Hematopoietic multipotent progenitor cell treated with erythropoietin and hydrocortisone succinate and interleukin-3 and kit ligand, for 8 days (in vitro differentiated cells): Measurements from ENCODE around the gene PDE1C.
"Not testable (repeated sequence)": the region's sequence is repeated elsewhere in the genome, so short reads cannot be mapped to it uniquely, and the experiment has no call there.

Experiments
- DNase-seq: peaks from one replicate; pipeline ENCODE4 v3.0.0-alpha.2; 2015

PDE1C gene

DNA sequence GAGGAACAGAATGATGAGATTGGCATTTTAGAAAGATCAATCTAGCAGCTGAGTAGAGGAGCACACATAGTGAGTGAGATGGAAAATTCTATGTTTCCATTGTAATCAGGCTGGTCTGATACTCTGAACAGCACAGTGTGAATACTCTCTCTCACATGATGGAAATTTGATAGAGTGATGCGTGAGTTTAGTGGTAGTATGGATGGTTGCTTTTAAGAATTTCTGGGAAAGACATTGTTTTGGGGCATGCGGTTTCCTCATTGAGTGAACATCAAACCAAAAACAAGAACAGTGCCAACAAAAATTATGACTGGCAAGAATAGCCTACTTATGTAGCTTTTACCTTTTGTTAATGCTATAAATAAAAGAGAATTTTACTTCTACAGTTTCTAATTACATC lies 183.2 kb downstream of the PDE1C start:
- no peak for DNase-seq

DNA sequence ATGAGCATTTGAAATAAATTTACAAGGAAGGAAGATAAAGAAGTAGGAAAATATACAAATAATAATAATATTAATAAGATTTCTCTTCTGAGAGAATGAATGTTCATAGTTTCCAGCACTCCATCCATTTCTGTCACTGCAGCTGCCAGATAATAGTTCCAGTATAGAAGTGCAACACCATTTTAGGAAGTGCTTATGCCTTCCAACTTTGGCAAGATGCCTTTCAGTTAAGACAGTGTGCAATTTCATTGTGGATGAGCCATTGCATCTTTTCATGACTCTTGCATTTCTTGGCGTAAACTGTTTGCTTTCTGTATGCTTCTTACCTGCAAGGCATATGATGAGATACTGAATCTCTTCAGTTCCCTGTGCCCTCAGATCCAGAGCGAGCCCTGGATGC lies 185.0 kb downstream of the PDE1C start:
- no peak for DNase-seq

DNA sequence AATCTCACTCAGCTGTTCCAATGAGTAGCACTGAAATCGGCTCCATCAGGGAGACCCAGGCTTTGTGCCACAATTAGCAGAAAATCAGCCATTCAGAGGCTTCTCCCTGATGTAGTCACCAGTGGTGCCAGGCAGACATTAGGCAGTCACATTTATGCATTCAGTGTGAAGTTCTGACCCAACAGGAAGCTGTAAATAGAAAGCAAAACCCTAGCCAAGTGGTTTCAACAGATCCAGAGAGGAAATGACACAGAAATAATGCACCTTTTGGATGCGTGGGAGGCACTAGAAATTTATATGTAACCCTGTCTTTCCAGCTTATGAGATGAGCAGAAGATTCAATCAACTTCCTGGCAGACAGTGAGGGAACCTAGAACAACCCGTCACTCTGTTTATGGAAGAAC lies 186.4 kb downstream of the PDE1C start:
- no peak for DNase-seq

DNA sequence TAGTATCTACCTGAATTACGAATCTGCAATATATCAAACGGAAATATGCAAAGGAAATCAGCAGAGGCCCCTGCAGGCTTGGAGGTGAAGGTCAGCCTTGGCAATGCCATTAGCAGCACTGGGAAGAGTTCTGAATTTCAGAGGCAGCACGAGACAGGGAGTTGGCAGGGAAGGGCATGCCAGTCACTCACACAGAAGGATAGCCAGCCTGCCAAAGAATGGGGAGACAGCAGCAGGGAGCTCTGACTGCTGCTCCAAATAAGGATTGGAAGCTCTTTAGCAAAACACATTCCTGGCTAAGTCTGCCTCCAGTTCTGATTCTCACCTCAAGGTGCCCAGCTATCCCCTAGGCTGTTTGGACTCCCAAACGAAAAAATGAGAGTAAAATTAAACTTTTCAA lies 188.0 kb downstream of the PDE1C start:
- DNase-seq = no peak

DNA sequence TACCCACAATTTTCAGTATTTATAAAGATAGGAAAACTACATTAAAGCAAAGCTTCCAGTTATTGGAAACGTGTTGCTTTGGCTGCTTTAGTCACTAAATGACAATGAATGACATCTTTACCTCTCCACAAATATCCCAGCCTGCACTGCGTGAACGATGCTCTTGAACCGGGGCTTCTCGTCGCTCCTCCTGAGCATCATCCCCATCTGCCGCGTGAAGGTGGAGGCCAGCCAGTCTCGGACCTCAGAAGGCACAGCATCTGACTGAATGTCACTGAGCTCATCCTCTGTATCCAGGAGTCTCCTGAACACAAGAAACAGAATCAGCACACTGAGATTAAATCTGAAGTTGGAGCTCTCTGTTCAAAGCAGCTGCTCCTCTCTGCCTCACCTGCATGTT lies 191.3 kb downstream of the PDE1C start:
- DNase-seq = no peak

DNA sequence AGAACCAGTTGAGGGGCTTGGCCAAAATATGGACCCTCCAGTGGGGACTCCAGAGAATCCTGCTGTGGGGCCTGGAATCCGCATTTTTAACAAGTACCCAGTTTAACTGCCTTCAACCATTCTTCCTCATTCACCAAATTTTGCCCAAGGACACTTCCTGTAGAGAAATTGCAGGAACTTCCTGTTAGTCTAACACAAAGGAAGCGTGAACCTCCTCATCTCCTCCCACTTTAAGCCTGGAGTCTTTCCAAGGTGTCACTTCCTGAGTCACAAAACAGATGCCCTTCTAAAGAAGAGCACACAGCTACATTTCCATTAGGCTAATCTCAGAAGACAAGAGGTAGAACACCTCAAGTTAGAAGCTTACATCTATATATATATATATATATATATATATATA lies 194.8 kb downstream of the PDE1C start:
- no peak for DNase-seq

DNA sequence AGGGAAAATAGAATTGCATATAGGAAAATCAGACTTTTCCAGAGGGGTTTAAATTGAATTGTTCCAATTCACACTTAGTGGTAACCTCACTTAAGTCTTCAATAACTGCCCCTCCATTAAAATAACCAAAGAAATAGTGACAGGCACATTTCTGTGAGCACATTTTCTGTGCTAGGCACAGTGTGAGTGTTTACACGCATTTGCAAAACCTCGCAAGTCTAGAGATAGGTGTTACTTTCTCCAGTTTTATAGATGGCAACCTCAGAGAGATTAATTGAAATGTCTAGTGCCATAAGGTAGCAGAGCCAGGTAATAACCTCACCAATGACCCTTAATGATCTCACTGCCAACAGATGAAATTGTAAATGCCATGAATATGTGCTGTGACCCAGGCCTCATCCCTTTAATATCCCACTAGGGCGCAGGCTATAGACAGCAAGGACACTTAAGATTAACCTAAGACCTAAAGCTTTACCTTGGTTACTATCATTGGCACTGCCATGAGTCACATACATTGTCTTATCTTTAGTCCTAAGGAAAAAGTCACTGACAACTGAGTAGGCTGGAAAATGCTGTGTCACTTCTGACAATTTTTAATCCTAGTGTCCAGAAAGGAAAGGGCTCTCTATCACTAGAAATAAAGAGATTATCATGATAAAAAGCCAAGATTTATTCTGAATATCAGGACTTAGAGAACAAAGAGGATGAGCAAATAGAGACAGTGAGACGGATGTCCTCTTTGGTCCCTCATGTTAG lies 195.4 kb downstream of the PDE1C start:
- no peak for DNase-seq

DNA sequence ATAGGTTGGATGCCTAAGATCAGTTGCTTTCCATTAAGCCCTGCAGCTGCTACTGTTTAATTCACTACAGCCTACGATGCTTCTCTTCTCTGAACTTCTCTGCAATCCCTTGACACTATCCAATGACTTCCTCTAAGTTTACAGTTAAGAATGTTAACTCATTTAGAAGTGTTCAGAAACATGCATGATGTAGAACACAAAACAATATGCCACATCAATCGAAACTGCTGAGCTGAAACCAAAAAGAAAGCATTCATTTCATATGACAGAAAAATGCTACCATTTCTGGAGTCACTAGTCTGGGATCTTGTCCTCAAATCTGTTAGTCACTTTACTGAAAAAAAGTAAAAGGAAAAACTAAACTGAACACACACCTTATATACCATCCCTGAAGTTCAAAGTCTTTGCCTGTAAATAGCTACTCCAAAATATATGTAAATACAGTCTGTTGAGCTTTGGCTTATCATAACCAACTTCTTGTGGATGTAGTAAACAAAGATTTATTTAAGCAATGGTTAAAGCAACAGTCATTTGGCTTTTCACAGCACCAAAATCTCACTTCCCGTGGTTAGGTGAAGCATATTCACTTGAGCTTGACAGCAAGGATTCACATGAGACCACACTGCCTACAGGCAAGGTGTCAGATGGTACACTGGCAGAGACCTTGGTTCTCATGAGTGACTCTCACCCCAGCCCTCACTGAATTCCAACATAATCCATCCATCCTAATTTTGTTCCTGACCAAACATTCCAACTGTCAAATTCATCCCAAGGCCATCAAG lies 196.2 kb downstream of the PDE1C start:
- no peak for DNase-seq

DNA sequence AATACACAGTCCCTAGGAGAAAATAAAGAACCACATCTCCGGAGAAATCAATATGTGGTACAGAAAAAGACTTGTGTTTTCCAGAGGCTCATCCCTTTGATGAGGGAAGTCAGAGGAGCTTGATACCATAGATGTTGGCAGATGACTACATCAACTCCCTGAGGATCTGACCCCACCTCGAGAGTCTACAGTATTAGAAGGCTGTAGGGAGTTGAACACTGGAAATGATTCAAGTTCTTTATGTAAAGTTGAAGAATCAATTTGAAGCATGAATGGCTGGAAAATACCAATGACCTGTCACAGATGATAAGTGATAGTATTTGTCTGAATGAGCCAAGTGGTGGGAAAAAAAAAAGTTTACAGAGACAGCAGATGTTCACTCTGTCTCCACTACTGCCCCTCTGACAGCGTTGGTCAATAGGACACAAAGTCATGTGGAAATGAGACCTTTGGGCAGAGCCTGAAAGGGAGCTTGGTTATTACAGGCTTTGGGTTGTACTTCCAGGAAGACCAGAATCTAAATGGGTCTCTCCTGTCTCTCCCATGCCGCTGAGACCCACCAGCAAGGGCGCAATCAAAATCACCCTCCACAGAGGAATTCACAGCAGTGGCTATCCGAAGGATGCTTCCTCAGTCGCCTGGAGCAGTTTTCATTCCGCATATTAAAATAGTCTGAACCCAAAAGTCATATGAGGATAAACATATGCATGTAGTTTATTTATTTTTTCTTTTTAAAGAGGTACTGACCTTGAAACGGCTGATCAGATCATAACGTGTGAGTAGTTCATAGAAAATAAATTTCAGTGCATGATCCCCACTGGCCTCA lies 197.4 kb downstream of the PDE1C start:
- no peak for DNase-seq

DNA sequence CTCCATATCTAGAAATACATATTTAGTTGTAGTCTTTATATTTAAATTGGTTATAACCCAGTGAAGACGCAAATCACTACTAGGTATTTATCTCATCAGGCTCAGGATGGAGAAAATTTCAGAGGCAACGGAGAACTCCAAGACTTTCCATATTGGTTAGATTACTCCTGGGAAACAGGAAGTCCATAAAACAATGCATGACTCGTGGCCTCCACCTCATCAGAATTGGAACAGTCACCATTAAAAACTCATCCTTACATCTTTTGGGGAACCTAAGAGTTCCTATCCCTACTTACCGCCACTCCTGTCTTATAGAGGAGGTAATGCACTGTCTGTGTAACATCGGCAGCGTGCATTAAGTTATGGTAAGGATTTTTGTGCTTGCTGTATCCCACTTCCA lies 205.6 kb downstream of the PDE1C start:
- no peak for DNase-seq

DNA sequence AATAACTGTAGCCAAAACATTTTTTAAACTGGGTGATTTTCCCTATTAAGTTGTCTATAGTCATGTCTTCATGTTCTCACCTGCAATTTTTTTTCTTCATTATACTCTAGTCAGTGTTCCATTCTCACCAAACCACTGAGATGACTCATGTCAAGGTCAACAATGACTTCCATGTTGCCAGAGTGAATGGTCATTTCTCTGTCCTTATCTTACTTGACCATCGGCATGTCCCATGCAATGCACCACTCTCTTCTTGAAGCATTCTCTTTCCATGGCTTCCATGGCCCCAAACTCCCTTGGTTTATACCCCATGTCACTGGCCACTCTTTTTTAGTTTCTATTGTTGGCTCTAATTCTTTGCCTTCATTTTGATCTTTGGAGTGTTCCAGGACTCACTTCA lies 209.3 kb downstream of the PDE1C start:
- no peak for DNase-seq

DNA sequence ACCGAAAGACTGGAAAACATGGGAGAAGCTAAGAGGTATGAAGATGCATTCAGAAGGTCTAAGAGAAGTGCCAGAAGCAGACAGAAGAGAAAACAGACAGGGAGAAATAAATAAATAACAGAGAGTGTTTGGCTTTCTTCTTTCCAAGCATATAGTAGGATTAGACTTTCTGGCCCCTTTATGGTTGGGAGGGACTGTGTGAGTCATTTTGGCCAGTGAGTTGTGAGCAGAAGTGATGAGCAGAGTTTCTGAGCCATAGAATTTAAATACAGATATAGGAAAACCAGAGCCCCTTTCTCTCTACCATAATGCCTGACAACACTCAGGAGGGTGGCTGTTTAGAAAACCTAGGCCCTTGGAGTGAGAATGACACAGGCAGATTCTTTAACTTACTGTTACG lies 212.2 kb downstream of the PDE1C start:
- DNase-seq = no peak

DNA sequence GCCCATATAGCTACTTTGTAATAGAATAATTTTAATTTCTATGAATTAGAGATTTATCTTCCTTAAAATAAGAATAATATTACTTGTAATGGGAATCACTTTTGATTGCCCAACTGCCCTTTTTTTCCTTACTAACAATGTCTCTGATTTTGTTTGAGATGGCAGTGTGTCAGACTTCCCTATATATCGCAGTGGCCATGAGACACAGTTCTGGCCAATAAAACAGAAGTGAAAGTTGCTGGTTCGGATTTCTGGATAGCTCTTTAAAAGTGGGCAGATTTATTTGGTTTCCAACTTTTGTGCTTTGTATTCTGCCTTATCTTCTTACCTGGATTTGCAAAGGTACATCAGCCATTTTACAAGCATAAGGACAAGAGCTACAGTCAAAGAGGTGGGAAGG lies 213.0 kb downstream of the PDE1C start:
- no peak for DNase-seq

DNA sequence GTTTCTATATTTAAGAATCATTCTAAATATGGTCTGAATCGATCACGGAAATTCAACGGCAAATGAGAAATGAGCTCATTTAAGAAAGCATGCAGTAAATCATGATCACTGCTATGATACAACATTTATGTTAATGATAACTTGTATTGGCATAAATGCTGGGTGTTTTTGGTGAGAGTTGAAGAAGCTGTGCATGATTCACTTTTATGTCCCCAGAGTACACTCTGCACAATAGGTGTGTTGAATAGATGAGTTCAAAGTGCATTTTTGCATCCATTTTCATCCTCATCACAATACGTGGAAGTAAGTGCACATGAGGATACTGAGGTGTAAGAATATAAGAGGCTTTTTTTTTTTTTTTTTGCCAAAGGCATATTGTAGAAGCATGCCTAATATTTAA lies 213.9 kb downstream of the PDE1C start:
- no peak for DNase-seq

DNA sequence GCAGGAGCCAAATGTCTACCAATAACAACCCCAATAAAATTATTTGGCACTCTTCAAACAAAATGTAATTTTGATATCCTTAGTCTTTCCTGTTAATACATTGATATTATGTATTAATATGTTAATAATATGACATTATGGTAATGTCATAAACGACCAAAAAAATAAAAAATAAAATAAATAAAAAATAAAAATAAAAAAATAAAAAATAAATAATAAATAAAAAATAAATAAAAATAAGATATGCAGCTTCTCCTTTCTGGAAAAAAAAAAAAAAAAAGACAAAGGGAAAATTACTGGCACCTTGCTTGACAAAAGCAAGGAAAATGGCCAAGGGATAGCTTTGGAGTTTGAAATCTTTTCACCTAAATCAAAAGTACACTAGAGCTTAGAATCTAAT lies 214.7 kb downstream of the PDE1C start:
- no peak for DNase-seq

DNA sequence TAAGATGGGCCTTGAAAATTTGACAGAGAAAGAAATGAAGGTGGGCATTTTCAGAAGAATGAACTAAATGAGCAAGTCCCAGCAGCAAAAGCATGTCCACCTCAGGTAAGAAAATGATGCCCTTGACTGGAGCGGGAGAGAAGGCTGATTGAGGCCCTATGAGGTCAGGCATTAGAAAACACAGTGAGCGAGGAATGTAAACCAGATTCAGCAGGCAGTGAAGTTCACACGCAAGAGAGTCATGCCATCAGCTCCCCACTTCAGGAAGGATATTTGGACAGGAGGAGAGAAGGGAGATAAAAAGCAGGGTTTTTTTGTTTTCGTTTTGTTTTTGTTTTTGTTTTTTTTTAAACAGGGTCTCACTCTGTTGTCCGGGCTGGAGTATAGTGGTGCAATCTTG lies 216.8 kb downstream of the PDE1C start:
- no peak for DNase-seq

DNA sequence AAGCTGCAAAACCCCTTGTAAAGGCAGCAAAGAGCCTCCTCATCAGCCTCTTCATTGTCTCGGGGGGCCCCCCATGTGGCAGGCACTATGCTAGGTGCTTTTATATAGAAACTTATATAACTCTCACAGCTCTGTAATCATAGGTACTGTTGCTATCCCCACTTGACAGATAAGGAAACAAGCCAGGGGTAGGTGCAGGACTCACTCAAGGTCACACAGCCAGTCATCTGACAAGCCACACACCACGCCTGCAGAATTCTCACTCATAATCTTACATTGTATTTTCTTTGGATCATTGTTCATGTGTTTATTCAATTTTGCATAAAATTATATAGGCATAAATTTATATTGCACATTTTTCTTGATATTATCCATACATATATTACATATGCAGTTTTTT lies 217.7 kb downstream of the PDE1C start:
- DNase-seq = no peak

DNA sequence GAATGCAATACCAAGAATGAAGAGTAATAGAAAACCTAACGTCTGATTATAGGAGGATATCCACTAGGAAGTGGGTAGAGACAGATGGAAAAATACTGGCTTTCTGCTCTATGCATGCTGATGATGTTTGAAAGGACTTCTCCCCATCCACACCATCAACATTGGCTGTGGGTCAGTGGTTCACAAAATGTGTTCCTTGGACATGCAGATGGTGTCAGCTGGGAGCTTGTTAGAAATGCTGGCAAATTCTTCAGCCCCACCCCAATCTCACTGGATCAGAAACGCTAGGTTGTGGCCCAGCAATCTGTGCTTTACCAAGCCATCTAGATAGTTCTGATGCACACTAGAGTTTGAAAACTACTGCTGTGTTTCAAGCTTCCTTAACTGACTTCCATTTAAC lies 219.1 kb downstream of the PDE1C start:
- no peak for DNase-seq

DNA sequence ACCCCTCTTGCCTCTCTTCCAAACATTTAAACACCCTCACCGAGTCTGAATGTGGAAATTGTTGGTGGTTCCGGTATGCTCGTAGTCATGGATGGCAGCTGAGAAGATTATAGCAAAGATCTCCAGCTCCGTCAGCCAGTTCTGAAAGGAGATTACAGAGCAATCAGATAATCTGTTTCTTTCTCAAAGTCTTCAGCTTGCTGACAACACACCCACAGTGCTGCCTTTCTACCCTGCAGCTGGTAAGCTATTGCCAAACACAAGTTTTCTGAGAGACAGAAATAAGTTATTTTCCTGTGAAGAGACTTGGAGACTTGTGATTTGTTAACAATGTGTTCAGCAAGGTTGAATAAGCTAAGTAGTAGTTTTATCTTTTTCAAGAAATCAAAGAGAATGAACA lies 219.6 kb downstream of the PDE1C start:
- no peak for DNase-seq

DNA sequence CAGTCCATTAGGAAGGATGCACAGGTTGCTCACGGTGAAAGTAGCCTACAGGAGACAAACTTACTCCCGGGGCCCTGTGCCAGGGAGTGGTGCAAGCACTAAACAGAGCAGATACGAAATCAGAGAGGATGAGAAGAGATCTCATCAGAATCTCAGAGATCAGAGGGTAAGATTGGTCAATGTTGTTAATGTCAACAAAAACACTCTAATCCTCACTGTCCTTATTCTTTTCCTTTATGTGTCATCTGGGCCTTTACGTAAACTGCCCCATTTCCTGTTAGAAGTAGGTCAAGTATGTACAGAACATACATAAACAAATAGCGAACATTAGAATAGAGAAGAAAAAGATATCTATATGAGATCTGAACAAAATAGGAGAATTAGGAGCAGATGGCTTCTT lies 220.1 kb downstream of the PDE1C start:
- DNase-seq = no peak

DNA sequence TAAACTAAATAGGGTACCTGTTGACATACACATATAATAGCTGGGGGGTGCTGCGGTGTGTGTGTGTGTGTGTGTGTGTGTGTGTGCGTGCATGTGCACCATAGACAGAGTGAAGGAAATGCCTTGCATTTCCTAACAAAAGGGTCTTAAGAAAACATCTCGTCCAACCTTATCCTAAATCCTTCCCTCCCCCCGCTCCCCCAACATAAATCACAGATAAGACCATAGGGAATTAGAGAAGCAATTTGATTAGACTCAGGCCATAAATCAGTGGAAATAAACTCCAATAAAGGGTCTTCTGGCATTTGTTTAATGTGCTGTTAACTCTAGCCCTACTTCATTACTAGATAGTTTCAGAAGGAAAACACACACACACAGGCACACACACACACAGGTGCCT lies 234.7 kb downstream of the PDE1C start:
- no peak for DNase-seq

DNA sequence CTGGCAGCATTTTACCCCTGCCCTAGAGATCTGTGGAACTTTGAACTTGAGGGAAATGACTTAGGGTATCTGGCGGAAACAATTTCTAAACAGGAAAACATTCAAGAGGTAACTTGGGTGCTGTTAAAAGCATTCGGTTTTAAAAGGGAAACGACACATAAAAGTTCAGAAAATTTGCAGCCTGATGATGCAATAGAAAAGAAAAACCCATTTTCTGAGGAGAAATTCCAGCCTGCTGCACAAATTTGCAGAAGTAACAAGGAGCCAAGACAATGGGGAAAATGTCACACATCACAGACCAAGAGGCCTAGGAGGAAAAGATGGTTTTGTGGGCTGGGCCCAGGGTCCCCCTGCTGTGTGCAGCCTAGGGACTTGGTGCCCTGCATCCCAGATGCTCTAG lies 236.6 kb downstream of the PDE1C start:
- DNase-seq = not testable (repeated sequence)

DNA sequence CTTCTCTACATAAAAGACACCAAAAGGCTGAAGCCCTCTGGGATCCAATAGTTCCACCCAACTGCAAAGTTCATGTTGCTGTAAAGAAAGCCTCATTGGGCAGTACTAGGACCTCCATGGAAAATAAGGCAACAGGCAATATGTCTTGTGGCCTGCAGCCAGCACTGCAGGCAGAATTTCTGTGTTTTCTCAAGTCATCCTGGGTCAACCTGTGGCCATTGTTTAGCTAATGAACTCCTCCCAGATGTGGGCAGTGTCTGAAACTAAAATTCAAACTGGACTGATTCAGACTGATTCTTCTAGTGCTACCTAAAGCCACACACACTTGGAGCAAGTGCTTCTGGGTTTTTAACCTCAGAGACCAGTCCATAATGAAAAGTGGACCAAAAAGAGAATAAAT lies 241.7 kb downstream of the PDE1C start:
- no peak for DNase-seq

DNA sequence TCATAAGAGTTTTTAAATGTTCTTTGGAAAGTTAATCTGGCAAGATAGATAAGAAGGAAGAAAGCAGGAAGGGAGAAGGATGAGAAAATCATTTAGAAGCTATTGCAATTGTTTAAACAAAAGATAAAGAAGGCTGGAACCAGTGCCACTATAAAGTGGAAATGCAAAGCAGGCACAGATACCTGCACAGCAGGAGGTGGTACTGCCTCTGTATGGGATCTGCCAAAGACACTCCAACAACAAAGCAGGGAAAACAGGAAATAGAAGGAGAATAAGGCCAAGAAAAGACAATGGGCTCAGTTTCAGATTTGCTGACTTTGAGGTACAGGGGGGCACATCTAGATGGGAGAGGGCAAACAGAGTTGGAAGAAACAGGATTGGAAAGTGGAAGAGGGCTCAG lies 244.6 kb downstream of the PDE1C start:
- DNase-seq = no peak
